Activated effector memory CD4-positive, alpha-beta T cell treated with anti-CD3 and anti-CD28 coated beads, Interleukin-2, amount 50 U/mL, for 16 hours (primary cell): ENCODE measurements around the gene HRK.

Experiments
- DNase-seq: peaks from one replicate; pipeline ENCODE4 v3.0.0-alpha.2; 2020

HRK gene

GRCh38 chr12:116881325-116881876 is at the start of gene HRK:
Gene HRK, minus strand, starts transcription at chr12:116881441. Its CDS starts 134 bp downstream, at chr12:116881307.
- no peak for DNase-seq

GRCh38 chr12:116929885-116930284 is 48.6 kb upstream of the HRK start:
- no peak for DNase-seq

GRCh38 chr12:116928504-116928903 is 47.3 kb upstream of the HRK start:
- DNase-seq = no peak

DNA sequence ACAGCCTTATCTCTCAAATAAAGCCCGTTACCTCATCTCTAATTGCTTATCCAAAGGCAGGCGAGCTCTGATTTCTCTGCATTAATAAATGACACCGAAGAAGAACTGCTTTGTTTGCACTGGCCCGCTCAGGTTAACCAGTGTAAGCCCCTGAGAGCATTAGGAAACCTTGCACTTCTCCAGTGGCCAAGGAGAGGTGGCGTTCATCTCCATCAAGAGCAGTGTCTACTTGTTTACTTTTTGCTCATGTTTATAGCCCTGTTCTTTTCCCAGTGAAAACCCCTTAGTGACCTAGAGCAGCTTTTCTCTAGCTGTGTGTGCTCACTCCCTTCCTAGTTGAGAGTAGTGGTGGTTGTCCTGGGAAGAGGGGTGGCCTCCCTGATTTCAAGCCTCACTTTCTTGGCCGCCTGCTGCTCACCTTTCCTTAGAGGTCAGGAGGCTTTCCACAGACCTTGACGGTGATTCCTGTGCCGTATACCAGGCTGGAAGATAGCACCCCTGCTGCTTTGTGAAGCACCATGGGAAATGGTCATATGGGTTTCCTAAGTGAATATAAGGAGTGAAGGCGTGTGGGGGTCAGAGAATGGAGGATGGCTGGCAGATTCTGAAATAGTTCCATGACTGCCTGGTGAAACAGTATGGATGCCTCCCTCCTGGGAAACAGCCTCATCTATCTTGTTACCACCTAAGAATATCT is 46.2 kb upstream of the HRK start:
- DNase-seq = no peak

GRCh38 chr12:116926283-116927243 is 45.3 kb upstream of the HRK start:
- no peak for DNase-seq

DNA sequence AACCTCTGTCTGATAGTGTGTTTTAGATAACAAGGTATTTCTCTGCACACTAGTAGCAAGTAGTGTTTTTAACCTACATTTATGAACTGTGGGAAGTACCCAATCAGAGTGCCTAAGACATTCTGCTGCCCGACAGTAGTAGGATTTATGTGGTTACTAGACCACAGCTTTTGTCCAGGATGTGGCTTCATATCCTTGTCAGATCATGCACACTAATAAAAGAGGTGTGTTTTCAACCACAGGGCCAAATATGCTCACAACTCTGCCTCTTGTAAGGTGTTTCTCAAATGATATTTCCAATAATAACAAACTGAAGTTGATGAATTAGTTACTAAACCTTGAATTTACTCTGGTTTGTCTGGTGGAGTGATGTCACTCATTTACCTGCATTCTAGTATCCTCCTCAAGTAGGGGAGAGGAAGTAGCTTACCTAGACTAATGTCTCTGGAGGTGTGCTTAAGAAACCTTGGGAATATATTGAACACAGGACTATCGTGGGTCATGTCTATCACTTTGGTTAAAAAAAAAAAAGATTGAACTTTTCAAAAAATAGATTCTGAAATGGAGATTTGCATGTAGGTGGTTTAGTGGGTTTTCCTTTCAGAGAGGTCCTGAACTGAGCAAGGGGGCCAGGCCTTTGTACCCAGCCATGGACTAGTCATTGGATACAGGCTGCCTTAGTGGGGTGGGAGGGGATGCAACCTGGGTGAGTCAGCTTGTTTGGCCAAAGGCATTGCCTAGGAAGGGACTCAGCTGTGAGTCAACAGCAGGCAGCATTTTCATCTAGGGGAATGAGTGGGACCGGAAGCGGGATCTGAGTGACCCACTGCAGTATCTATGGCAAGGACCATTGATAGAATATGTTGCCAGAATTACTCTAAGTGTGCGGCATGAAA is 43.6 kb upstream of the HRK start:
- DNase-seq = peak; percentile 65

DNA sequence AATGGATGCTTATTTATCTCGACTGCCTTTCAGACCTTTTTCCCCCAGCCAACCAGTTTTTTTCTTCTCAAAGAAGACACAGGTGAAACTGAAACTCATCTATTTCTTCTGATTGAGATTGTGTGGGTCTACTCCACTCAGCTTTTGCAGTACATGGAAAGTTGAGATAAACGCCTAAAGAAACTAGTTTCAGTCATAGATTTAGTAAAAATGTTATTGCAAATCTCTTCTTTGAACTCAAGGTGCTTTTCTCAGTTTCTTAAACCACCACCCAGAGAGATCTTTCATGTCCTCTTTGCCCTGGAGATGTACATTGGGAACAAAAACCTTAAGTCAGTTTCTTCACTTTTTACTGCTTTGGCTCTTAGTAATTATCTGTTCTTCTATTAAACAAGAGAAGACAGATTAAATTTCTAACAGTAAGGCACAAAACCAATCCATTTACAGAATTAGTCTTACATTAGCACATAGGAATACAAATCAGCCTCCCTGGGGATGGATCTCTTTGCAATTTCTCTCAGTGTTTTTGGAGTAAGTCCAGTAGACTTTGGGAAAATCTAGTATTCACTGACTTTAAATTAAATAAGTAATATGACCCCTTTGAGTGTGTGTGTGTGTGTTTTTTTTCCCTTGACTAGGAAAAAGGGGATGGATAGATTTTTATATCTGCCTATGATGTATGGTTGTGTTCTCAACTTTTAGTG is 41.1 kb upstream of the HRK start:
- DNase-seq = no peak

DNA sequence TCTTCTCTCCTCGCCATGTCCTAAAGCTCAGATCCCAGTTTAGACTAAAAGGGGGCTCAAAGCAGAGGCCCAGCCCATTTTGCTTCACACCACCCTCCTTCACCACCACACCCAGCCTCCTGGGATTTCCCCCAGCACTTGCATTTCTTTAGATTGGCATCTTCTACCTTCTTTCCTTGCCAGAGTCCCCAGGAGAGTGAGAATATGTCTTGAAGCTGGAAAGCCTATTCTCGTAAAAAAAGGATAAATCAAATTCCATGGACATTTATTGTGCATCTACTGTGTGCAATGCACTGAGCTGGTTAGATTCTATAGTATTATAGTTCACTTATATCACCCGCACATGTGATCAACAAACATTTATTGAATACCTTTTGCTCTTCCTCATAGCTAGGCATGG is 39.7 kb upstream of the HRK start:
- no peak for DNase-seq

DNA sequence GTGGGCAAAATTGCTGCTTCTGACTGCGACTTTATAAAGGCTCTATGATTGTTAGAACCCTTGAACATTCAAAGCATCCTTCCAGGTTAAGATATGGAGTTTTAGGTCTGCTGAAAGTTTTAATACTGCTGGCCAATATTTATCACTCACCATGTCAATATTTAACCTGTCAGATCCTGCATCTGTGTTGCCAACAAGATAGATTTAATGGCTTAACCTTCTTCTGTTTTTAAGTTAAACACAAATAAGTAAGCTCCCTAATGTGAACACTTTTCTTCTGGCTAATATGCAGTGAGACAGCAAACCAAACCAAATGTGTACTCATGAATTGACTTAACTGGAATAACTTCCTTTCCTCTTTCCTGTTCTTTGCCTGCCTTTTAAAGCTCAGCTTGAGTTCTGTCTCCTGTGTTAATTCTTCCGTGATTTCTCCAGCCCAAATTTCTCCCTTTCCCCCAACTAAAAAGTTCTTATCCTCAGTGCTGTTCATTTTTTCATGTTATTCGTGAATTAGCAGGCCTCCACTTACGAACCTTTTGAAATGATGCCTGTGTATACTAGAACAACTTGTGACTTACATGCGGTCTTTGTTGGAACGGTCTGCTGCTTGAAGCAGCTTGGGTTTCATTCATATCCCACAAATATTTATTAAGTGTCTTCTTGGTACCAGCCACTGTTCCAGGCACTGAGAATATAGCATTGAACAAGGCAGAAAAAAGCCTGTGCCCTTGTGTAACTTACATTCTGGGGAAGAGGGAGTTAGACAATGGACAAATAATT is 38.7 kb upstream of the HRK start:
- DNase-seq = no peak

DNA sequence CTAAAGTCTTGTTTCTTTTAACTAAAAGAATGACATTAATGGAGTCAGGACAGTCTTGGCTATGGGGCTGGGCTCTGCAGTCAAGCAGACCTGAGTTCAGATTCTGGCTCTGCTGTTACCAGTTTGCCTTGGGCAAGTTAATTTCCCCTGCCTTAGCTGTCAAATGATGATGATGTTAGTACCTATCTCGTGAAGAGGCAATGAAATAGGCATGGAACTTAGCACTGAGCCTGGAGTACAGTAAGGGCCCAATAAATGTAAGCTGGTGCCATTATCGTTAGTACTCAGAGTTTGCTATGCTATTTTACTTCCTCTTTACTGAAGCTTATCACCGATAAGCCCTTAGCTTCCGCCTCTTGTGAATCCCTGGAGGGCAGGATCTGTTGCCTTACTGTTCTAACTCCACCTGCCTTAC is 38.0 kb upstream of the HRK start:
- DNase-seq = no peak

GRCh38 chr12:116918464-116918863 is 37.2 kb upstream of the HRK start:
- DNase-seq = no peak

DNA sequence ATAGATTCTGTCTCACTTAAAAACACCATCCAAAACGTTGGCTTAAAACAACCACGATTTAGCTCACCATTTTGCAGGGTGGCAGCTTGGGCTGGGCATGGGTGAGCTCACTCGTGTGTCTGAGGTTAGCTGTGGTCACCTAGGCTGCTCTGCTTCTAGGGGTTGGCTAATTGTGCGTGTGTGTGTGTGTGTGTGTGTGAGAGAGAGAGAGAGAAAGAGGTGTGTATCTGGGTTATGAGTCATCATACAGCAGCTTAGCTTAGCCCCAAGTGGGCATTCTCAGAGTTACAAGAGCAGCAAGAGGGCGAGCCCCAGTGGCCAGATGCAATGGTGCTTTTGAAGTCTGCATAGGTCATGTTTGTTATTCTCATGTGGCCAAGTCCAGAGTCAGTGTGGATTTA is 35.5 kb upstream of the HRK start:
- DNase-seq = peak; percentile 63

GRCh38 chr12:116916122-116916521 is 34.9 kb upstream of the HRK start:
- DNase-seq = no peak

- no peak for DNase-seq
Observed at GRCh38 chr12:116915326-116915725, 34.1 kb upstream of the HRK start.

- peak; percentile 86 for DNase-seq
Observed at GRCh38 chr12:116910645-116911451, 29.6 kb upstream of the HRK start, which contains the start of gene FBXW8. Gene FBXW8, plus strand, starts transcription at chr12:116910950. Its CDS starts 88 bp downstream, at chr12:116911038.

GRCh38 chr12:116910280-116910644 is 29.0 kb upstream of the HRK start:
- DNase-seq = no peak

DNA sequence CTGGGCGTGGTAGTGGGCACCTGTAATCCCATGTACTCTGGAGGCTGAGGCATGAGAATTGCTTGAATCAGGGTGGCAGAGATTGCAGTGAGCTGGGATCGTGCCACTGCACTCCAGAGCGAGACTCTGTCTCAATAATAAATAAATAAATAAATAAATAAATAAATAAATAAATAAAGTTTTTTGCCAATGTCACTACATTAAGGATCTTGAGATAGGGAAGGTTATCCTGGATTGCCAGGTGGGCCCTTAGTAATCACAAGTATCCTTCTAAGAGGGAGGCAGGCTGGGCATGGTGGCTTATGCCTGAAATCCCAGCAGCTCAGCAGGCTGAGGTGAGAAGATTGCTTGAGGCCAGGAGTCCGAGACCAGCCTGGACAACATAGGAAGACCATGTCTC is 25.0 kb upstream of the HRK start:
- DNase-seq = no peak

- DNase-seq = no peak
Observed at GRCh38 chr12:116903818-116904217, 22.6 kb upstream of the HRK start.

DNA sequence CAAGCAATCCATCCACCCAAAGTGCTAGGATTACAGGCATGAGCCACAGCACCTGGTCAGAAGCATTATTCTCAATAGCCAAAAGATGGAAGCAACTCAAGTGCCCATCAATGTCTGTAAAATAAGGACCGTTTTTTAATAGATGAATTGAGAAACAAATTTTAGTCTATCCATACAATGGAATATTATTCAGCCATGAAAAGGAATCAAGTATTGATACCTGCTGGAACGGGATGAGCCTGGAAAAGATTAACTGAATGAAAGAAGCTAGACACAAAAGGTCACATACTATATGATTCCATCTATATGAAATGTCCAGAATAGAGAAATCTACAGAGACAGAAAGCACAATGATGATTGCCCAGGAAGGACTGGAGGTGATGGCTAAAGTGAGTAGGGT is 20.4 kb upstream of the HRK start:
- DNase-seq = no peak

GRCh38 chr12:116898669-116899068 is 17.4 kb upstream of the HRK start:
- DNase-seq = no peak
